Transverse colon (tissue), 3 donors: ENCODE results near the gene GPR62.

Source experiments
- EP300 ChIP-seq: sonication (generic); formaldehyde crosslinking; IDR thresholded peaks from one replicate; pipeline ENCODE4 v1.6.1; 2017; ENCODE audit warnings: antibody characterized with exemption, low read depth
- TF ChIP-seq, protein P1 (sequence below), 5 experiments: fragments of 200-600 bp in 3 of 5; fragments of 450-650 bp in 2 of 5; sonication (generic) in 3 of 5; IDR thresholded peaks; 1 replicate in 2 of 5; 2 replicates in 3 of 5; pipeline ENCODE4 v1.5.1; 2016 to 2017; ENCODE audit warnings: antibody characterized with exemption in 5 of 5, inconsistent platforms in 3 of 5, mild to moderate bottlenecking in 2 of 5, moderate library complexity in 1 of 5

DNA sequence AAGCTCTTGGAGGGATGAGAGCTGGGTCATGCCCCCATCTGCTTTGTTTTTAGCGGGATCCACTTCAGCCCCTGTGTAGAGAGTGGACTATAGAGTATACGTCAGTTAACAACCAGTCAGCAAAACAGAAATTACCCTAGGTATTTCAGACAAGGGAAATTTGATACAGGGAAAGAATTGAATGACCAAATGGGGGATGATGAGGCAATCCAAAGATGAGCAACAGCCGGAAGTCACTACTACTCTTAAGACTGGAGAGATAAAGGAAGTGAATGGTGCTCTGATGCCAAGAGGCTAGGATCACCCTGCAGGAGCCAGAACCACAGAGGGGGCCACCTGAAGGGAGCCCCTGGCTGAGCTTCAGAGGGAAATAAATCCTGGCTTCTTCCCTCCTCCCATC is 1.7 kb upstream of the GPR62 start:
- TF ChIP-seq, protein P1, sequence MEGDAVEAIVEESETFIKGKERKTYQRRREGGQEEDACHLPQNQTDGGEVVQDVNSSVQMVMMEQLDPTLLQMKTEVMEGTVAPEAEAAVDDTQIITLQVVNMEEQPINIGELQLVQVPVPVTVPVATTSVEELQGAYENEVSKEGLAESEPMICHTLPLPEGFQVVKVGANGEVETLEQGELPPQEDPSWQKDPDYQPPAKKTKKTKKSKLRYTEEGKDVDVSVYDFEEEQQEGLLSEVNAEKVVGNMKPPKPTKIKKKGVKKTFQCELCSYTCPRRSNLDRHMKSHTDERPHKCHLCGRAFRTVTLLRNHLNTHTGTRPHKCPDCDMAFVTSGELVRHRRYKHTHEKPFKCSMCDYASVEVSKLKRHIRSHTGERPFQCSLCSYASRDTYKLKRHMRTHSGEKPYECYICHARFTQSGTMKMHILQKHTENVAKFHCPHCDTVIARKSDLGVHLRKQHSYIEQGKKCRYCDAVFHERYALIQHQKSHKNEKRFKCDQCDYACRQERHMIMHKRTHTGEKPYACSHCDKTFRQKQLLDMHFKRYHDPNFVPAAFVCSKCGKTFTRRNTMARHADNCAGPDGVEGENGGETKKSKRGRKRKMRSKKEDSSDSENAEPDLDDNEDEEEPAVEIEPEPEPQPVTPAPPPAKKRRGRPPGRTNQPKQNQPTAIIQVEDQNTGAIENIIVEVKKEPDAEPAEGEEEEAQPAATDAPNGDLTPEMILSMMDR (IDR thresholded peaks at IDR 0.05), result no peak
- TF ChIP-seq EP300, result no peak
